GM23338 (cell line): ENCODE data around the gene GCH1. TPM values are rescaled to one million over a fixed set of nuclear protein-coding genes. Genes with fewer than 3 reads are reported as not detected.

Source experiments
- ATAC-seq: fragments of 200-7000 bp; cut with Tn5 transposase; 3 replicates; pipeline ENCODE4 v1.9.1; 2020
- DNase-seq: peaks from one replicate; pipeline ENCODE4 v3.0.0-alpha.2; 2015; ENCODE audit warnings: low spot score
- H2AFZ ChIP-seq: fragments of 200-600 bp; sonication (generic); 2 replicates; pipeline ENCODE4 v1.8.0; 2016; ENCODE audit warnings: antibody characterized with exemption, mild to moderate bottlenecking, moderate library complexity
- H3F3A ChIP-seq: fragments of 200-600 bp; sonication (generic); replicated peaks from 2 replicates; pipeline ENCODE4 v1.8.0; 2017; ENCODE audit warnings: antibody characterized with exemption, mixed run types, low read depth
- H3K27ac ChIP-seq: fragments of 200-600 bp; sonication (generic); 2 replicates; pipeline ENCODE4 v1.6.1; 2016; ENCODE audit warnings: low read depth
- H3K27me3 ChIP-seq: fragments of 200-600 bp; sonication (generic); 2 replicates; pipeline ENCODE4 v1.8.0; 2016; ENCODE audit warnings: mild to moderate bottlenecking, mixed run types, moderate library complexity; ENCODE audit not compliant: insufficient read depth
- H3K36me3 ChIP-seq: fragments of 200-600 bp; sonication (generic); 2 replicates; pipeline ENCODE4 v1.8.0; 2016; ENCODE audit warnings: mild to moderate bottlenecking; ENCODE audit not compliant: insufficient read depth
- H3K4me1 ChIP-seq: fragments of 200-600 bp; sonication (generic); 2 replicates; pipeline ENCODE4 v1.8.0; 2016; ENCODE audit warnings: mild to moderate bottlenecking, moderate library complexity; ENCODE audit not compliant: insufficient read depth
- H3K4me2 ChIP-seq: fragments of 200-600 bp; sonication (generic); 2 replicates; pipeline ENCODE4 v1.7.1; 2017; ENCODE audit warnings: mixed run types
- H3K4me3 ChIP-seq: fragments of 200-600 bp; sonication (generic); 2 replicates; pipeline ENCODE4 v1.6.1; 2016; ENCODE audit warnings: mixed run types
- H3K79me2 ChIP-seq: fragments of 200-600 bp; sonication (generic); replicated peaks from 2 replicates; pipeline ENCODE4 v1.8.0; 2017; ENCODE audit warnings: mild to moderate bottlenecking; ENCODE audit not compliant: insufficient read depth
- H3K9me2 ChIP-seq: fragments of 200-600 bp; sonication (generic); 2 replicates; pipeline ENCODE4 v1.8.0; 2017; ENCODE audit not compliant: insufficient read depth
- H4K20me1 ChIP-seq: fragments of 200-600 bp; sonication (generic); replicated peaks from 2 replicates; pipeline ENCODE4 v1.8.0; 2017; ENCODE audit warnings: mild to moderate bottlenecking; ENCODE audit not compliant: insufficient read depth
- H3K27ac Mint-ChIP-seq: 2 replicates; pipeline ENCODE4 v1.8.0; 2020; ENCODE audit warnings: inconsistent platforms, mild to moderate bottlenecking, moderate library complexity, mixed read lengths
- H3K27me3 Mint-ChIP-seq: 3 replicates; pipeline ENCODE4 v1.8.0; 2022; ENCODE audit warnings: low read depth, mild to moderate bottlenecking, moderate library complexity, mixed read lengths, inconsistent platforms; ENCODE audit not compliant: insufficient read depth, poor library complexity
- H3K36me3 Mint-ChIP-seq: 3 replicates; pipeline ENCODE4 v1.8.0; 2021; ENCODE audit warnings: low read depth, mild to moderate bottlenecking, inconsistent platforms, moderate library complexity, mixed read lengths
- H3K4me1 Mint-ChIP-seq: 3 replicates; pipeline ENCODE4 v1.8.0; 2020; ENCODE audit warnings: mild to moderate bottlenecking, inconsistent platforms, mixed read lengths
- H3K4me3 Mint-ChIP-seq: 3 replicates; pipeline ENCODE4 v1.8.0; 2021; ENCODE audit warnings: moderate library complexity, mild to moderate bottlenecking, inconsistent platforms, mixed read lengths
- H3K9me3 Mint-ChIP-seq: 3 replicates; pipeline ENCODE4 v1.8.0; 2020; ENCODE audit warnings: moderate library complexity, mild to moderate bottlenecking, inconsistent platforms, mixed read lengths
- CREB1 ChIP-seq: fragments of 250-450 bp; sonication (Bioruptor Pico); IDR thresholded peaks from 2 replicates; pipeline ENCODE4 v1.5.0; 2020; ENCODE audit warnings: low read depth, mild to moderate bottlenecking, moderate library complexity
- CTCF ChIP-seq, 2 experiments: fragments of 200-600 bp in 1 of 2; sonication (generic) in 1 of 2; conservative IDR thresholded peaks; 2 replicates each; pipeline versions ENCODE4 v1.5.1 to v1.6.1; 2016 to 2017; ENCODE audit warnings: antibody characterized with exemption in 2 of 2, low read depth in 2 of 2, mild to moderate bottlenecking in 2 of 2, moderate library complexity in 1 of 2
- EZH2 ChIP-seq: fragments of 200-600 bp; sonication (generic); IDR thresholded peaks from one replicate; pipeline ENCODE4 v1.8.0; 2017; ENCODE audit warnings: antibody characterized with exemption, mild to moderate bottlenecking, low read depth; ENCODE audit not compliant: unreplicated experiment
- EZH2phosphoT487 ChIP-seq: fragments of 200-600 bp; sonication (generic); IDR thresholded peaks from one replicate; pipeline ENCODE4 v1.8.1; 2018; ENCODE audit warnings: antibody characterized with exemption; ENCODE audit not compliant: unreplicated experiment
- JUNB ChIP-seq: IDR thresholded peaks from one replicate; pipeline ENCODE4 v1.6.1; 2016; ENCODE audit warnings: antibody characterized with exemption; ENCODE audit not compliant: unreplicated experiment
- NANOG ChIP-seq: IDR thresholded peaks from 2 replicates; pipeline ENCODE4 v1.6.1; 2016; ENCODE audit warnings: antibody characterized with exemption, borderline replicate concordance
- POLR2AphosphoS5 ChIP-seq: IDR thresholded peaks from 2 replicates; pipeline ENCODE4 v1.6.1; 2016; ENCODE audit warnings: antibody characterized with exemption, low read depth
- STAT1 ChIP-seq: IDR thresholded peaks from one replicate; pipeline ENCODE4 v1.6.1; 2016; ENCODE audit warnings: antibody characterized with exemption; ENCODE audit not compliant: unreplicated experiment
- ZNF114 ChIP-seq: fragments of 250-450 bp; sonication (Bioruptor Pico); IDR thresholded peaks from 2 replicates; pipeline ENCODE4 v1.5.0; 2020; ENCODE audit warnings: mild to moderate bottlenecking, moderate library complexity
- ZNF331 ChIP-seq: fragments of 250-450 bp; sonication (Bioruptor Pico); IDR thresholded peaks from 2 replicates; pipeline ENCODE4 v1.5.0; 2020; ENCODE audit warnings: low read depth, mild to moderate bottlenecking, moderate library complexity
- polyA plus RNA-seq: library from polyadenylated mRNA; unstranded; fragments of >200 nt; fragmentation: Nextera tagmentation; extraction: Ambion mirVana; gene quantifications from 2 replicates; pipeline ENCODE4 v1.2.1, GENCODE V29; 2016
- total RNA-seq: library from RNA; depleted of rRNA; stranded (reverse); fragments of >200 nt; shearing (Covaris generic); gene quantifications from 2 replicates; pipeline ENCODE4 v1.2.3, GENCODE V29; 2014
- TF ChIP-seq, protein P1 (sequence below): IDR thresholded peaks from one replicate; pipeline ENCODE4 v1.6.1; 2018; ENCODE audit warnings: antibody characterized with exemption; ENCODE audit not compliant: unreplicated experiment
- TF ChIP-seq, protein P2 (sequence below): fragments of 250-450 bp; sonication (Bioruptor Pico); IDR thresholded peaks from 2 replicates; pipeline ENCODE4 v1.5.0; 2020; ENCODE audit warnings: mild to moderate bottlenecking, moderate library complexity
- TF ChIP-seq, protein P3 (sequence below): IDR thresholded peaks from 2 replicates; pipeline ENCODE4 v1.6.1; 2016; ENCODE audit warnings: antibody characterized with exemption

The GCH1 gene
- total and polyA plus RNA-seq, 2 experiments from 2014 or later, result 8.7 to 15.0 TPM

DNA sequence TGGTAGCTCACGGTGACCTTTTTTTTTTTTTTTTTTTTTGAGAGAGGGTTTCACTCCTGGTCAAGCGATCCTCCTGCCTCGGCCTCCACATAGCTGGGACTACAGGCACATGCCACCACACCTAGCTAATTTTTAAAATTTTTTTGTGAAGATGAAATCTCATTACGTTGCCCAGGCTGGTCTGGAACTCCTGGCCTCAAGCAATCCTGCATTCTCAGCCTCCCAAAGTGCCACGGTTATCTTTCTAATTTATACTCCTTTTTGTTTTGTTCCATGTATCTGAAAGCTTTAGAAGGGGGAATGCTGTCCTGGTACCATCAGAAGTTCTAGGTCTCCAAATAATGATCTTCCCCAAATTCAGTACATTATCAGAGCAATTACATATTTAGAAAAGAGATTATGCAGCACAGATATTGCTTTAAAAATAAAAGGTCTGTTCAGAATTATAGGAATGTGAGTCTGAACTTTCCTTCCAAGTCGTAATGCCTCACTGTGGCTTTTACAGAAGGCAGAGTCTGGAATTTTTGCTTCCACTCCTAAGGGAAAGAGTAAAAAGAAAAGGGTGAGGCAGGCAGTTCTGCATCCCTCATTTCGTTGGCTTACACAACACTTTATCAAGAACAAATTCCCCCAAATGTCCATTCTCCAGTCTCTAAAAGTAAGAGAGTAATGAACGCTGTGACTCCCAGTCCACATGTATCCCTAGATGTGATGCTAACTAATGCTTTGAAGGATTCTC is 73.0 kb downstream of the GCH1 start:
- peaks cover 6% of the 10 kb centered on the region for H3K27me3 Mint-ChIP-seq

More for the DNA sequence above, 73.0 kb downstream of the GCH1 start:
- TF ChIP-seq NANOG (no peak), EZH2phosphoT487 (no peak), EZH2 (no peak), POLR2AphosphoS5 (no peak), CREB1 (CRISPR knock-in tag) (no peak), CTCF (conservative IDR thresholded peaks at IDR 0.05; ENCODE audit: low read depth in 2 of 2) (no peak), STAT1 (no peak), ZNF114 (no peak), ZNF331 (CRISPR knock-in tag) (no peak), JUNB (no peak)
- TF ChIP-seq, protein P1, sequence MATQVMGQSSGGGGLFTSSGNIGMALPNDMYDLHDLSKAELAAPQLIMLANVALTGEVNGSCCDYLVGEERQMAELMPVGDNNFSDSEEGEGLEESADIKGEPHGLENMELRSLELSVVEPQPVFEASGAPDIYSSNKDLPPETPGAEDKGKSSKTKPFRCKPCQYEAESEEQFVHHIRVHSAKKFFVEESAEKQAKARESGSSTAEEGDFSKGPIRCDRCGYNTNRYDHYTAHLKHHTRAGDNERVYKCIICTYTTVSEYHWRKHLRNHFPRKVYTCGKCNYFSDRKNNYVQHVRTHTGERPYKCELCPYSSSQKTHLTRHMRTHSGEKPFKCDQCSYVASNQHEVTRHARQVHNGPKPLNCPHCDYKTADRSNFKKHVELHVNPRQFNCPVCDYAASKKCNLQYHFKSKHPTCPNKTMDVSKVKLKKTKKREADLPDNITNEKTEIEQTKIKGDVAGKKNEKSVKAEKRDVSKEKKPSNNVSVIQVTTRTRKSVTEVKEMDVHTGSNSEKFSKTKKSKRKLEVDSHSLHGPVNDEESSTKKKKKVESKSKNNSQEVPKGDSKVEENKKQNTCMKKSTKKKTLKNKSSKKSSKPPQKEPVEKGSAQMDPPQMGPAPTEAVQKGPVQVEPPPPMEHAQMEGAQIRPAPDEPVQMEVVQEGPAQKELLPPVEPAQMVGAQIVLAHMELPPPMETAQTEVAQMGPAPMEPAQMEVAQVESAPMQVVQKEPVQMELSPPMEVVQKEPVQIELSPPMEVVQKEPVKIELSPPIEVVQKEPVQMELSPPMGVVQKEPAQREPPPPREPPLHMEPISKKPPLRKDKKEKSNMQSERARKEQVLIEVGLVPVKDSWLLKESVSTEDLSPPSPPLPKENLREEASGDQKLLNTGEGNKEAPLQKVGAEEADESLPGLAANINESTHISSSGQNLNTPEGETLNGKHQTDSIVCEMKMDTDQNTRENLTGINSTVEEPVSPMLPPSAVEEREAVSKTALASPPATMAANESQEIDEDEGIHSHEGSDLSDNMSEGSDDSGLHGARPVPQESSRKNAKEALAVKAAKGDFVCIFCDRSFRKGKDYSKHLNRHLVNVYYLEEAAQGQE, result no peak
- TF ChIP-seq, protein P2, sequence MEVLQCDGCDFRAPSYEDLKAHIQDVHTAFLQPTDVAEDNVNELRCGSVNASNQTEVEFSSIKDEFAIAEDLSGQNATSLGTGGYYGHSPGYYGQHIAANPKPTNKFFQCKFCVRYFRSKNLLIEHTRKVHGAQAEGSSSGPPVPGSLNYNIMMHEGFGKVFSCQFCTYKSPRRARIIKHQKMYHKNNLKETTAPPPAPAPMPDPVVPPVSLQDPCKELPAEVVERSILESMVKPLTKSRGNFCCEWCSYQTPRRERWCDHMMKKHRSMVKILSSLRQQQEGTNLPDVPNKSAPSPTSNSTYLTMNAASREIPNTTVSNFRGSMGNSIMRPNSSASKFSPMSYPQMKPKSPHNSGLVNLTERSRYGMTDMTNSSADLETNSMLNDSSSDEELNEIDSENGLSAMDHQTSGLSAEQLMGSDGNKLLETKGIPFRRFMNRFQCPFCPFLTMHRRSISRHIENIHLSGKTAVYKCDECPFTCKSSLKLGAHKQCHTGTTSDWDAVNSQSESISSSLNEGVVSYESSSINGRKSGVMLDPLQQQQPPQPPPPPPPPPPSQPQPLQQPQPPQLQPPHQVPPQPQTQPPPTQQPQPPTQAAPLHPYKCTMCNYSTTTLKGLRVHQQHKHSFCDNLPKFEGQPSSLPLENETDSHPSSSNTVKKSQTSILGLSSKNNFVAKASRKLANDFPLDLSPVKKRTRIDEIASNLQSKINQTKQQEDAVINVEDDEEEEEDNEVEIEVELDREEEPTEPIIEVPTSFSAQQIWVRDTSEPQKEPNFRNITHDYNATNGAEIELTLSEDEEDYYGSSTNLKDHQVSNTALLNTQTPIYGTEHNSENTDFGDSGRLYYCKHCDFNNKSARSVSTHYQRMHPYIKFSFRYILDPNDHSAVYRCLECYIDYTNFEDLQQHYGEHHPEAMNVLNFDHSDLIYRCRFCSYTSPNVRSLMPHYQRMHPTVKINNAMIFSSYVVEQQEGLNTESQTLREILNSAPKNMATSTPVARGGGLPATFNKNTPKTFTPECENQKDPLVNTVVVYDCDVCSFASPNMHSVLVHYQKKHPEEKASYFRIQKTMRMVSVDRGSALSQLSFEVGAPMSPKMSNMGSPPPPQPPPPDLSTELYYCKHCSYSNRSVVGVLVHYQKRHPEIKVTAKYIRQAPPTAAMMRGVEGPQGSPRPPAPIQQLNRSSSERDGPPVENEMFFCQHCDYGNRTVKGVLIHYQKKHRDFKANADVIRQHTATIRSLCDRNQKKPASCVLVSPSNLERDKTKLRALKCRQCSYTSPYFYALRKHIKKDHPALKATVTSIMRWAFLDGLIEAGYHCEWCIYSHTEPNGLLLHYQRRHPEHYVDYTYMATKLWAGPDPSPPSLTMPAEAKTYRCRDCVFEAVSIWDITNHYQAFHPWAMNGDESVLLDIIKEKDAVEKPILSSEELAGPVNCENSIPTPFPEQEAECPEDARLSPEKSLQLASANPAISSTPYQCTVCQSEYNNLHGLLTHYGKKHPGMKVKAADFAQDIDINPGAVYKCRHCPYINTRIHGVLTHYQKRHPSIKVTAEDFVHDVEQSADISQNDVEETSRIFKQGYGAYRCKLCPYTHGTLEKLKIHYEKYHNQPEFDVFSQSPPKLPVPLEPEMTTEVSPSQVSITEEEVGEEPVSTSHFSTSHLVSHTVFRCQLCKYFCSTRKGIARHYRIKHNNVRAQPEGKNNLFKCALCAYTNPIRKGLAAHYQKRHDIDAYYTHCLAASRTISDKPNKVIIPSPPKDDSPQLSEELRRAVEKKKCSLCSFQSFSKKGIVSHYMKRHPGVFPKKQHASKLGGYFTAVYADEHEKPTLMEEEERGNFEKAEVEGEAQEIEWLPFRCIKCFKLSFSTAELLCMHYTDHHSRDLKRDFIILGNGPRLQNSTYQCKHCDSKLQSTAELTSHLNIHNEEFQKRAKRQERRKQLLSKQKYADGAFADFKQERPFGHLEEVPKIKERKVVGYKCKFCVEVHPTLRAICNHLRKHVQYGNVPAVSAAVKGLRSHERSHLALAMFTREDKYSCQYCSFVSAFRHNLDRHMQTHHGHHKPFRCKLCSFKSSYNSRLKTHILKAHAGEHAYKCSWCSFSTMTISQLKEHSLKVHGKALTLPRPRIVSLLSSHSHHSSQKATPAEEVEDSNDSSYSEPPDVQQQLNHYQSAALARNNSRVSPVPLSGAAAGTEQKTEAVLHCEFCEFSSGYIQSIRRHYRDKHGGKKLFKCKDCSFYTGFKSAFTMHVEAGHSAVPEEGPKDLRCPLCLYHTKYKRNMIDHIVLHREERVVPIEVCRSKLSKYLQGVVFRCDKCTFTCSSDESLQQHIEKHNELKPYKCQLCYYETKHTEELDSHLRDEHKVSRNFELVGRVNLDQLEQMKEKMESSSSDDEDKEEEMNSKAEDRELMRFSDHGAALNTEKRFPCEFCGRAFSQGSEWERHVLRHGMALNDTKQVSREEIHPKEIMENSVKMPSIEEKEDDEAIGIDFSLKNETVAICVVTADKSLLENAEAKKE (CRISPR knock-in tag), result no peak
- TF ChIP-seq, protein P3, sequence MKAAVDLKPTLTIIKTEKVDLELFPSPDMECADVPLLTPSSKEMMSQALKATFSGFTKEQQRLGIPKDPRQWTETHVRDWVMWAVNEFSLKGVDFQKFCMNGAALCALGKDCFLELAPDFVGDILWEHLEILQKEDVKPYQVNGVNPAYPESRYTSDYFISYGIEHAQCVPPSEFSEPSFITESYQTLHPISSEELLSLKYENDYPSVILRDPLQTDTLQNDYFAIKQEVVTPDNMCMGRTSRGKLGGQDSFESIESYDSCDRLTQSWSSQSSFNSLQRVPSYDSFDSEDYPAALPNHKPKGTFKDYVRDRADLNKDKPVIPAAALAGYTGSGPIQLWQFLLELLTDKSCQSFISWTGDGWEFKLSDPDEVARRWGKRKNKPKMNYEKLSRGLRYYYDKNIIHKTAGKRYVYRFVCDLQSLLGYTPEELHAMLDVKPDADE, result no peak
- no peak overlapping the region for H3K27ac ChIP-seq
- Mint-ChIP-seq H3K27ac (no peak overlapping the region), H3K4me3 (no peak overlapping the region), H3K36me3 (no peaks in the 10 kb centered on the region), H3K9me3 (peaks cover 13% of the 10 kb centered on the region; the same call in 2 of the 3 replicates), H3K4me1 (no peaks in the 10 kb centered on the region)
- H2AFZ ChIP-seq, result no peak overlapping the region
- H3K36me3 ChIP-seq, result no peaks in the 10 kb centered on the region
- ATAC-seq (no peak), DNase-seq (no peak)
- 0 out of 2 replicates have a peak, but pooled peaks cover 2% of the 10 kb centered on the region for H3K9me2 ChIP-seq
- no peak overlapping the region for H3K4me3 ChIP-seq
- H3K79me2 ChIP-seq, result no peaks in the 10 kb centered on the region
- H3K4me2 ChIP-seq, result no peak overlapping the region
- no peaks in the 10 kb centered on the region for H4K20me1 ChIP-seq
- no peaks in the 10 kb centered on the region for H3K4me1 ChIP-seq
- no peaks in the 10 kb centered on the region for H3K27me3 ChIP-seq
- no peaks in the 10 kb centered on the region for H3F3A ChIP-seq
